ENCODE results near the gene FNDC8.
"Not testable (repeated sequence)": the region's sequence is repeated elsewhere in the genome, so short reads cannot be mapped to it uniquely, and the experiment has no call there.

FNDC8 gene

DNA sequence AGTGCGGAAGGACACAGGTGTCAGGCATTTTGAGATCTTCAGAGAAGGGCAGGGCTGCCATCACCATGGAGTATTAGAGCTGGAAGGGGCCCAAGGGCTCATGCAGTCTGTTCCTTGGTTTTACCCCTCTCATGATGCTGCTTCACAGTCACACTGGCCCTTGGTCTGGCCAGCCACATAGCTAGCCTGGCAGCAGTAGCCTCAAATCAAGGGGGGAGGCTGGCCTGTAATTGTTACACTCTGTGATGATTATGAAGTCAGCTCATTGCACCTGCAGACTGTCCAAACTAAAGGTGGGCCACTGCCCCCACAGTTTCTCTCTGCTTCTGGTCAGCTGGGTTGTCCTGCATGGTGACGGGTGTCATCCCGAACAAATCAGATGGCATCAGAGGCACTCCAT is at the start of gene FNDC8:
FNDC8 (plus strand) TSS at position 301 of the 400 bp plus-strand sequence; CDS start at position 380, 79 bp downstream.
- DNase-seq: no peak

- no peak for DNase-seq
Observed at GRCh38 chr17:35073183-35073790, 48.1 kb upstream of the FNDC8 start.

GRCh38 chr17:35073991-35074627 is 47.3 kb upstream of the FNDC8 start:
- no peak for DNase-seq

DNA sequence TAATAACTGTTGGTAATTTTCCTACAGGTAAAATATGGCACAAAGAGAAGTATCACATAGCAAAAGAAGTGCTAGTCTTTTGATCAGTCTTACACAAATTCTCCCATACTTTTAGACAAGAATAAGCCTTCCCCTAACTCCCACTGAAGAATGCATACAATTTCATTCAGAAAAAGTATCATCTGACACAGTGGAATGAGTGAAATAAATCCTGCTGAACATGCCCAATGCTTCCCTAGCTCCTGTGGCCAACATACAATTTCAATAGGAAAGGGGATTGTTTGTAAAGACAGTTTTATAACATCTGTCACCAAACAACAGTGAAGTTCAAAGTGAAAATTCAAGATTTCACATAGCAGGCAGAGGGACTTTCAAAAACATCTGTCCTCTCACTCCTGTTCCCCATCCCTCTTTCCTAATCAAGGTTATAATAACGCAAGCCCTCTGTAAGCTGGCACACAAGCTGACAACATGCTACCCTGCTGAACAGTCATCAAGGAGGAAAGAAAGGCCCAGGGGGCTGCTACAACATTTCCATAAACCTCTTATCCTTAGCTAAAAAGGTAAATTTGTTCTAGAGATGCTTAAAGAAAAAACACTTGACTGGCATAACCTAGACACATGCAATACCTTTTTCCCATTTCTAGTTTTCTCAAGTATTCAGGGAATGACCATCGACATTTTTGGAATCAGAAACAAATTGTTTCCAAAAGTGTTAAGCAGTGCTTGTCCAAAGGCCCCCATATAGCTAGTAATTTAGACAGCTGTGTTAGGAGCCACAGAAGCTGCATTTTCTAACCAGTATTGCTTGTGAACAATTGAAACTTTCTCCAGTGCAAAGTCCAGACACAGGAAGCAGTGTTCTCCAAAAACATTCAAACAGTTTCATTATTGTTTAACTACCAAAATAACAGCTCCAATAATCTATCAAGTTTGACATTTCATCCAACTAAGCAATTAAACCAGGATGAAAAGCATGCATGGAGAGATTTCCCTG is 46.4 kb upstream of the FNDC8 start:
- DNase-seq: no peak

DNA sequence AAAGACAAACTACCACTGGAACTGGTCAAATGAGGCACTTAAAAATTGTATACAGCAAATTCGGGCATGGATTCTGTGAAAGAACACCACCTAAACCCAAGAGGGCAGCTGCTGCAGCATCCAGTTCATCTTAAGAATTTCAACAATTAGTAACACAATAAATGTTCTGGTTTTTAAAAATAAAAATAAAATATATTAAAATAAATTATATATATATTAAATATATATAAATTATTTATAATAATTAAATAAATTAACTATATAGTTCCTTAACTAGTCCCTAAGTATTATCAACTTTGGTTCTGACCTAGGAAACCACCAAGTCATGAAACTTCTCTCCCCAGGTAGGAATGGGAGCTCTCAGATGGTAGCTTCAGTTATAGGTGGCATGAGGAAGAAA is 44.5 kb upstream of the FNDC8 start:
- DNase-seq: no peak

DNA sequence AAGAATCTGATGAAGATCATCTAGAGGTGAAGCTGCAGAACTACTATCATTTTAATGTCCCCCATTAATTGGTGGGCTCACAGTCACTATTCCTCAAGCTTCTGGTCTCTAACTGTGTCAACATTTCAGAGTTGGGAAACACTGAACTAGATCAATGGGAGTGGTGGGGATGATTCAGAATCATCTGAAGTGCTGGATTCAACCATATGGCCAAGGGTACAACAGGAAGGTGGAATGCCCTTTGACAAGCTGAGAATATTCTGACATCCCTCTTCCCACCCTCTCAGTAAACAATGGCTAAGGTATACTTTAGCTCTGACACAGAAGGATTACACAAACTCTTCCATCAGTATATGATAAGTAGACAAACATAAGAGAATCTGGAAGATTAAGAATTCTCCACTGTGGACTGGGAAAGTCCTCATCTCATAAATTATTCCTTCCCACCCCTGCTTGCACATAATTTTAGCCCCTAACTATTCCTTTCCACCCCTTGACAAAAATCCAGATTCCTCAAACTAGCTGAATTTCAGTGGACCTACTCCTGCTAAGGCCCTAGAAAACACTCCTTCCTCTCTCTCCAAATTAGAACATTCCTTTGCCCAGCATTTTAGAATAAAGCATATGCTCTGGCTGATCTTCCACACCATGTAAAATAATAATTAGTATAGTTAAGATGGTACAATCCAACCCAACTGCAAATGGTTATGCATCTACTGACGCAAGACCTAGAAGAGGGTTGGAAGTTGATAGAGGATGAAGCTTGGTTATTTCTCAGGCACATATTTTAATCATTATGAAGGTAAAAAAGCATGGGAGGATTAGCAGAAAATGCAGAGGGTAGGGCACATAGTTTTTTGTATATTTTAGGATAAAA is 41.6 kb upstream of the FNDC8 start:
- DNase-seq: no peak

DNA sequence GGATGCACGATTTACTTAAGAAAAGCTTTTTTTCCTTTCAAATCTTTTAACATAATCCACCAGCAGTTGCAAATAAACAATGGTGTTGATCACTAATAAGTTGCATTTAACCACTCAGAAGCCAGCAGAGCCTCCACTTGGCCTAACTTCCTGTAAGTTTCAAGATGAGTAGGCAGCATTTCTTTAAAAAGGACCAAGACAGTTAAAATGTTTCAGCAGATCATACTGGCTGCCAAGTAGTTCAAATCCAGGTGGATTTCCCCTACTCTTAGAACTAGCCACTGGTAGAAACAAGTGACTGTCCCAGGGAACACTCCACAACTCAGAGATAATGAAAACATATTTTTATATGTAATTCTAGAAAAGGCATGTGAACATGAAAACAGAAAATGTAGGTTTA is 40.9 kb upstream of the FNDC8 start:
- DNase-seq: no peak

- DNase-seq: no peak
Observed at GRCh38 chr17:35081638-35082037, 39.8 kb upstream of the FNDC8 start.

- DNase-seq: no peak
Observed at GRCh38 chr17:35082073-35082657, 39.2 kb upstream of the FNDC8 start.

- DNase-seq: no peak
Observed at GRCh38 chr17:35083071-35083470, 38.3 kb upstream of the FNDC8 start.

DNA sequence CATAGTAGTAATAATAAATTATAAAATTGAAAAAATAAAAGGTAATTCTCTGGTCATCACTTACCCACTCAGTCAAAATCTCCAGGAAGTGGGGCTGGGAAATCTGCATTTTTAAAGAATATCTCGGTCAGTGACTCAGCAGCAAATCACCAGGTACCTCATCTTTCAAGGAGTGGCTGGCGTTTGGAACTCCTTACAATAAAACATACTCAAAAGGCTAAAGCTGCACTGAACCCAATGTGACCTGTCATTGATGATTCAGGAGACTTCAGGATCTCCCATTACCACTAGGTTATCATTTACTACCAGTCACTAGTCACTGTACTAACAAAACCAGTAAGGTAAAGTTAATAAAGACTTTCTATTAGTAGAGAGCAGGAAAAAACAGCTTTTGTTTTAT is 36.4 kb upstream of the FNDC8 start:
- no peak for DNase-seq

DNA sequence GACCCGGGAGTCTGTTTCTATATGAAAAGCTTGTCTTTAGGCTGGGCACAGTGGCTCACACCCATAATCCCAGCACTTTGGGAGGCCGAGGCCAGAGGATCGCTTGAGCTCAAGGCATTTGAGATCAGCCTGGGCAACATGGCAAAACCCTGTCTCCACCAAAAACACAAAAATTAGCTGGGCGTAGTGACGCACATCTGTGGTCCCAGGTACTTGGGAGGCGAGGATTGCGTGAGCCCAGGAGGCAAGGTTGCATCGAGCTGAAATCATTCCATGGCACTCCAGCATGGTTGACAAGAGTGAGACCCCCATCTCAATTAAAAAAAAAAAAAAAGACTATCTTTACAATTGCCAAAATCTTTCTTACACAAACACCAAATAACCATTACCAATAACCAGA is 35.3 kb upstream of the FNDC8 start:
- DNase-seq: no peak

GRCh38 chr17:35086931-35087573 is 34.4 kb upstream of the FNDC8 start:
- no peak for DNase-seq

DNA sequence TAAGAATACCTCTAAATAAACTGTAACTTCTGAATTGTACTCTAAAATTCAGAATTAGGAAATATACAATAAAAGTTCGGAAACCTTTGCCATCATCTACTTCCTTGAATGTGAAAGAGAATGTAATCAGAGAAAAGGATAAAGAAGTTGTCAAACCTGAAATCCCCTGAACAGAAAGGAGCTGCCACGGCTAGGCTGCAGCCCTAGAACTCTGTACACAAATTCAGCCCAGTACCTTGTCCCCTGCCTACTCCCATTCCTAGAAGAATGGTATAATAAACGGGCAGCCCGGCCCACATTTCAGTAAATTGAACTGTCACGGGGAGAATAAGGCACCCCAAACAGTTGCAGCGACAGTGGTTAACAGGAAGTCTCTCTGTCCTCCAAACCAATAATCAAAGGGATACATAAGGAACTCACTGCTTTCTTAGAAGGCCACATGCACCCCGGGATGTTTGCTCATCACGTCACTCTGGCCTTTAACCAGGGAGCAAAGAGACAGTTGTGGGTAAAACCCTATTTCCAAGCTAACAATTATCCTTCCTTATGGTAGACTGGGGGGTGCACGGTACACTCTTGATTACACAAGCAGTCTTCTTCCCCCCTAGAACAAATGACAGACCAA is 33.6 kb upstream of the FNDC8 start:
- no peak for DNase-seq

DNA sequence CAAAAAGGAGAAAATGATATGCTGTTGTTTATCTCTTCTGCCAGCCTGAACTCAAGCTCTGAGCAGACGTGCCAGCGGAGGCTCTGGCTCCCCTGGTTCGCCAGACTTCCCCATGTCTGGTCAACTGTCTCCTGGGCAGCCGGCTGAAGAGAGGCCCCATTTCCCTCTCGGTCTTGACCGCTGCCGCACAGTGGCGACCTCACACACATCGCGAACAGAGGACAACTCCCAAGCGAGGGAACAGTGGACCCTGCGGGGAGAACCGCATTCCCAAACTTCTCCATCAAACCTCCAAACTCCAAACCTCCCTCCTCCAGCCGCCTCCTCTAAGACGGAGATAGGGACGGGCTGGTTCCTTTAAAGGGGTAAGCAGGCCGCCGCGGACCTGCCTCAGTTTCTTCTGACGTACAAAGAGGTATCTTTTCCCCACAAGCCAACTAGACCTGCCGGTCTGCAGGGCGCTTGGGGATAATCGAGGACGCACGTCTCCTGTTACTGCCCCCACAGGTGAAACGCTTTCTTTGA is 33.0 kb upstream of the FNDC8 start:
- no peak for DNase-seq

DNA sequence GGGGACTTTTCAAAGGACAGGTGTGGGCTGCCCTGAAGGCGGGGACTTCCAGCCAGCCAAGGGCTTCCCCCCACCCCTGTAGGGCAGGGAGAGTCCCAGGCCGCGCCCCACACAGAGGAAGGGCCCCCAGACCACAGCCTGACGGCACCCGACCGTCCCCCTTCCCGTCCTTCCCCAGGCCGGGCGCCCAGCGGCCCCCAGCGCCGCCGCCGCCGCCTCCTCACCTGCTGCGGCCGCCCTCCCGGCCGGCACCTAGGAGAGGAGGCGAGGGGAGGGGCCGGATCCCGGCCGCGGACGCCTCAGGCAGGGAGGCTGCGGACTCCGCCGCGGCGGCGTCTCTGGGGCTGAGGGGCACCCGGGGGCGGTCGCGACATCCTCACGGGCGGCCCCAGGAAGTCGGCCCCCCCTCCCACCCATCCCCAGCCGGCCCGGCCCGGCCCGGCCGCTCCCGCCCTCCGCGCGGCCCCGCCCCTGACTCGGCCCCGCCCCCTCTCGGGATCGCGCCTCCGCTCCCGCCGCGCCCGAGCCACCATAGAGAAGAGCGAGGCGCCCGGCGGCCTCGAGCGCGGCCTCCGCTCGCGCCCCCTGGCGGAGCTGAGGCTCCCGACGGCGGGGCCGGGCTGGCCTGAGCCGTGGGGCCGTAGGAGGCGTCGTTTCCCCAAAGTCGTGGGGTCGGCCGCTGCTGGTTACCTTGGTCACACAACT is 32.4 kb upstream of the FNDC8 start:
- peak; percentile 69 for DNase-seq

DNA sequence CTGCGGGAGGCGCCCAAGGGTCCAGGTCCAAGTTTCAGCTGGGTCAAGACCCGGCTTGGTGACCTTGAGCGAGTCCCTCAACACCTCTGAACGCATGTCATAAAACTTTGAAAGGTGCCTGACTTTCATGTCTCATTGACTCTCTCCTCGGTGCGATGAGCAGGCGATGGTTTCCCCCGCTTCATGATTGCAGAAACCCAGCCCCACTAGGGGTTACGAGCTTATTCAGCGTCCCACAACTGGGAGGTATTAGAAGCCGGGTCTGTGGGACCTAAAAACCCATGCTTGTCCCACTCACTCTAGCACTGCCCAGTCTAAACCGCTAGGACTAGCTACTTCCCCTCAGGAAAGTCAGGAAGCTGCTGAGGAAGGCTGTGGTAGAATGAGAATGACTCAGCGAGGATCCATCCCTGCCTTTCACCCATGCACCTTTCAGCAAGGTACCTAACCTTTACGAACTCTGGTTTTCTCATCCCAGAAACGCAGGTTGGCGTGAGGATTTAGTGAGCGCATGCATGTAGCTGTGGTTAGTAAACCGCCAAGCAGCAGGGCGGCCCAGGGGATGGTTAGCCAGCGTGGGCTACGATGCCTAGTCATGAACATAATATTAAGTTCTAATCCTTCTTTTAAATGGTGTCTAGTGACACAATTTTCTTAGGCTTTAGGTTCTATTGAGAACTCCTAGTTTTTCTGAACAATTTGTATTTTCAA is 31.7 kb upstream of the FNDC8 start:
- no peak for DNase-seq

GRCh38 chr17:35090707-35091106 is 30.7 kb upstream of the FNDC8 start:
- DNase-seq: not testable (repeated sequence)

DNA sequence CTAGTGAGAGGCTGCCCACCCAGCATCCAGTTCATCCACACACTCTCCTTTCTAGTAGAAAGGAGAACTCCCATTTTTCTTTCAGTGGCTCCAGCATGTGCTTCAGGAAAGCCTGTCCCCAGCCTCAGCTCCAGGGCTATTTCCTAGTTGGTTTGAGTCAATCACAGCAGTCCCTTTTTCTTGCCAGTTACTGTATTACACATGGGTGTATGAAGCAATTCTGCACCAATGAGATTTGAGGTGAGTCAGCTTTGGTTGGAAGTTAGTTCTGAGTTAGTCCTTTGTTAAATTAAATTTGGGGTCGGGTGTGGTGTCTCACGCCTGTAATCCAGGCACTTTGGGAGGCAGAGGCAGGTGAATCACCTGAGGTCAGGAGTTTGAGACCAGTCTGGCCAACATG is 26.5 kb upstream of the FNDC8 start:
- DNase-seq: no peak

DNA sequence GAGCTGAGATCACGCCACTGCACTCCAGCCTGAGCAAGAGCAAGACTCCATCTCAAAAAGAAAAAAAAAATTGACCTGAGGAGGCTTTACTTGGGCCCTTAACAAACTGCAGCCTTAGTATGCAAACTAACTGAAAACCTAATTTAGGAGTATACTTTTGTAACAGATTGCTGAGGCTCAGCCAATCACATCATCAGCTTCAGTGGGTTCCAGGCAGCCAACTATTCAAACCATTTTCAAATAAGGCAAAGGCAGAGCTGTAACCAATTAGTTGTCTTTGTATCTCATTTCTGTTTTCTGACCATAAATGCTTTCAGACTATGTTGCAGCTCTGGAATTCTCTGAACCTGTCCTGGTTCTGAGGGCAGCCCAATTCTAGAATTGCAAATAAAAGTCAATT is 25.7 kb upstream of the FNDC8 start:
- no peak for DNase-seq

Measured in NCI-H2029 (cell line).